H1 (cell line): Measurements from ENCODE around the gene KRTAP10-2. TPM values are rescaled to one million over a fixed set of nuclear protein-coding genes. Genes with fewer than 3 reads are reported as not detected.

Experiments
- CTCF ChIA-PET: fragments of 300-600 bp; sonication (Branson Sonifier 250); formaldehyde crosslinking; loops from one replicate; lab custom pipeline; 2021; ENCODE audit not compliant: partially characterized antibody; lab: Charles Lee
- POLR2A ChIA-PET: fragments of 300-600 bp; sonication (Branson Sonifier 250); formaldehyde crosslinking; loops from one replicate; lab custom pipeline; 2021; ENCODE audit warnings: inconsistent platforms; ENCODE audit not compliant: partially characterized antibody; lab: Charles Lee
- DNase-seq, 2 experiments: peaks; one replicate each; pipeline versions ENCODE4 v3.0.0 to v3.0.0-alpha.2; 2010 to 2022; ENCODE audit warnings: low spot score in 2 of 2, low read depth in 1 of 2, mixed read lengths in 1 of 2
- FAIRE-seq: peaks from 2 replicates; lab custom pipeline; 2011; peaks lifted over from hg19 to GRCh38; lab: Jason Lieb, UNC
- H2AFZ ChIP-seq: 2 replicates; pipeline ENCODE4 v1.8.1; 2012; ENCODE audit warnings: low read length, inconsistent platforms
- H2AK5ac ChIP-seq: 2 replicates; pipeline ENCODE4 v1.6.1; 2013; ENCODE audit warnings: low read depth, low read length
- H2BK120ac ChIP-seq: replicated peaks from 2 replicates; pipeline ENCODE3; 2013; ENCODE audit warnings: low read depth, low read length, inconsistent platforms
- H2BK12ac ChIP-seq: 2 replicates; pipeline ENCODE4 v1.6.1; 2013; ENCODE audit warnings: low read depth, low read length
- H2BK15ac ChIP-seq: 2 replicates; pipeline ENCODE4 v1.6.1; 2013; ENCODE audit warnings: low read length
- H2BK20ac ChIP-seq: 2 replicates; pipeline ENCODE4 v1.6.1; 2013; ENCODE audit warnings: low read length
- H2BK5ac ChIP-seq: 2 replicates; pipeline ENCODE4 v1.6.1; 2013; ENCODE audit warnings: low read depth, low read length
- H3K14ac ChIP-seq: 2 replicates; pipeline ENCODE4 v1.6.1; 2013; ENCODE audit warnings: inconsistent platforms; ENCODE audit not compliant: insufficient read length
- H3K18ac ChIP-seq: 2 replicates; pipeline ENCODE4 v1.6.1; 2013; ENCODE audit warnings: low read length; ENCODE audit errors: extremely low read depth
- H3K23ac ChIP-seq: 2 replicates; pipeline ENCODE4 v1.6.1; 2013; ENCODE audit warnings: inconsistent platforms; ENCODE audit not compliant: insufficient read length
- H3K23me2 ChIP-seq: 2 replicates; pipeline ENCODE4 v1.6.1; 2013; ENCODE audit warnings: low read depth, low read length
- H3K27ac ChIP-seq: 2 replicates; pipeline ENCODE4 v1.6.1; 2011; ENCODE audit warnings: low read depth, low read length, inconsistent platforms
- H3K27me3 ChIP-seq, 4 experiments: replicated peaks in 1 of 4; 1 replicate in 1 of 4; 2 replicates in 3 of 4; pipeline versions ENCODE4 v1.6.1 to v1.8.1; 2011 to 2013; ENCODE audit warnings: low read length in 3 of 4, mild to moderate bottlenecking in 3 of 4, inconsistent platforms in 2 of 4, mixed read lengths in 2 of 4, moderate library complexity in 1 of 4; ENCODE audit not compliant: control insufficient read depth in 3 of 4, insufficient read depth in 3 of 4; ENCODE audit errors: extremely low read depth in 1 of 4
- H3K36me3 ChIP-seq, 4 experiments: 2 replicates each; pipeline versions ENCODE4 v1.6.1 to v1.8.1; 2011 to 2013; ENCODE audit warnings: mild to moderate bottlenecking in 4 of 4, low read length in 3 of 4, moderate library complexity in 2 of 4, control low read depth in 1 of 4, inconsistent platforms in 1 of 4; ENCODE audit not compliant: insufficient read depth in 4 of 4, control insufficient read depth in 2 of 4
- H3K4ac ChIP-seq: replicated peaks from 2 replicates; pipeline ENCODE3; 2013; ENCODE audit warnings: low read length, low read depth, mixed read lengths, inconsistent platforms; ENCODE audit not compliant: insufficient read length
- H3K4me1 ChIP-seq, 4 experiments: replicated peaks in 1 of 4; 1 replicate in 1 of 4; 2 replicates in 3 of 4; pipeline versions ENCODE4 v1.6.1 to v1.8.1; 2011 to 2013; ENCODE audit warnings: low read length in 3 of 4, inconsistent platforms in 2 of 4, mixed read lengths in 1 of 4; ENCODE audit not compliant: insufficient read depth in 4 of 4, control insufficient read depth in 3 of 4
- H3K4me2 ChIP-seq, 2 experiments: 2 replicates each; pipeline versions ENCODE4 v1.6.1 to v1.8.1; 2011 to 2013; ENCODE audit warnings: low read depth in 2 of 2, low read length in 2 of 2, control low read depth in 1 of 2, inconsistent platforms in 1 of 2, mild to moderate bottlenecking in 1 of 2; ENCODE audit not compliant: insufficient read depth in 1 of 2
- H3K4me3 ChIP-seq, 4 experiments: fragments of 200-600, 300-600 bp in 1 of 4; sonication (generic), shearing (Covaris generic), sonication (Bioruptor Twin) in 1 of 4; 2 replicates each; pipeline versions ENCODE4 v1.5.1 to v1.8.1; 2011 to 2016; ENCODE audit warnings: low read length in 4 of 4, low read depth in 3 of 4, control low read depth in 2 of 4, inconsistent platforms in 2 of 4, mild to moderate bottlenecking in 2 of 4, mixed read lengths in 1 of 4, moderate library complexity in 1 of 4; ENCODE audit not compliant: insufficient read depth in 2 of 4; ENCODE audit errors: extremely low read depth in 1 of 4
- H3K56ac ChIP-seq: replicated peaks from 2 replicates; pipeline ENCODE3; 2013; ENCODE audit warnings: low read depth, mild to moderate bottlenecking, mixed read lengths, low read length, inconsistent platforms; ENCODE audit not compliant: insufficient read length
- H3K79me1 ChIP-seq: 2 replicates; pipeline ENCODE4 v1.6.1; 2013; ENCODE audit warnings: low read depth, low read length, control low read depth
- H3K79me2 ChIP-seq, 2 experiments: 2 replicates each; pipeline versions ENCODE4 v1.6.1 to v1.8.1; 2012 to 2013; ENCODE audit warnings: low read length in 2 of 2, mild to moderate bottlenecking in 2 of 2, inconsistent platforms in 1 of 2; ENCODE audit not compliant: insufficient read depth in 2 of 2, control insufficient read depth in 1 of 2
- H3K9ac ChIP-seq, 4 experiments: replicated peaks in 1 of 4; 1 replicate in 1 of 4; 2 replicates in 3 of 4; pipeline versions ENCODE4 v1.6.1 to v1.8.1; 2011 to 2013; ENCODE audit warnings: low read depth in 3 of 4, low read length in 3 of 4, control low read depth in 2 of 4, mild to moderate bottlenecking in 2 of 4, moderate library complexity in 2 of 4, inconsistent platforms in 1 of 4; ENCODE audit errors: extremely low read depth in 1 of 4
- H3K9me3 ChIP-seq, 2 experiments: 2 replicates each; pipeline versions ENCODE4 v1.6.1 to v1.8.1; 2012 to 2013; ENCODE audit warnings: mild to moderate bottlenecking in 2 of 2, moderate library complexity in 2 of 2, control low read depth in 1 of 2, inconsistent platforms in 1 of 2, low read depth in 1 of 2, low read length in 1 of 2, mixed read lengths in 1 of 2; ENCODE audit not compliant: insufficient read depth in 2 of 2
- H4K20me1 ChIP-seq, 2 experiments: replicated peaks in 1 of 2; 2 replicates each; pipeline versions ENCODE3 to v1.8.1; 2011 to 2013; ENCODE audit warnings: inconsistent platforms in 2 of 2, low read length in 2 of 2, mild to moderate bottlenecking in 1 of 2; ENCODE audit not compliant: insufficient read depth in 2 of 2, control insufficient read depth in 1 of 2
- H4K5ac ChIP-seq: 2 replicates; pipeline ENCODE4 v1.6.1; 2013; ENCODE audit warnings: low read length, low read depth, mixed read lengths, inconsistent platforms; ENCODE audit not compliant: insufficient read length
- H4K8ac ChIP-seq: 2 replicates; pipeline ENCODE4 v1.8.0; 2013; ENCODE audit warnings: mild to moderate bottlenecking, moderate library complexity, low read length, inconsistent platforms; ENCODE audit not compliant: insufficient read depth; ENCODE audit errors: extremely low read depth
- H4K91ac ChIP-seq: replicated peaks from 2 replicates; pipeline ENCODE3; 2013; ENCODE audit warnings: low read length, mixed read lengths, inconsistent platforms; ENCODE audit not compliant: insufficient read length
- BRCA1 ChIP-seq: IDR thresholded peaks from 2 replicates; pipeline ENCODE4 v1.6.1; 2012; ENCODE audit warnings: low read depth, low read length, improper control_type of control experiment
- EZH2 ChIP-seq: fragments of 200-600 bp; sonication (generic); IDR thresholded peaks from 2 replicates; pipeline ENCODE4 v1.7.1; 2012; ENCODE audit warnings: low read depth, mild to moderate bottlenecking, moderate library complexity, low read length, inconsistent platforms; ENCODE audit not compliant: severe bottlenecking
- FOSL1 ChIP-seq: IDR thresholded peaks from 2 replicates; pipeline ENCODE4 v1.6.1; 2011; ENCODE audit warnings: mild to moderate bottlenecking, low read depth, low read length, moderate library complexity; ENCODE audit not compliant: insufficient read depth
- JUN ChIP-seq: IDR thresholded peaks from 2 replicates; pipeline ENCODE4 v1.6.1; 2011; ENCODE audit warnings: low read depth, mild to moderate bottlenecking, improper control_type of control experiment, low read length
- KDM4A ChIP-seq: IDR thresholded peaks from one replicate; pipeline ENCODE4 v1.7.1; 2012; ENCODE audit warnings: low read depth, mild to moderate bottlenecking, moderate library complexity, low read length, inconsistent platforms; ENCODE audit not compliant: severe bottlenecking
- SP4 ChIP-seq: IDR thresholded peaks from 2 replicates; pipeline ENCODE4 v1.6.1; 2012; ENCODE audit warnings: low read length, inconsistent platforms
- YY1 ChIP-seq: IDR thresholded peaks from 2 replicates; pipeline ENCODE4 v1.6.1; 2011; ENCODE audit warnings: low read depth, mild to moderate bottlenecking, low read length
- WGBS, 2 experiments: shearing (Covaris generic) in 1 of 2; methylation state at CpG; one replicate each; pipeline versions ENCODE4 v1.1.6 to v1.1.7; 2013 to 2015; ENCODE audit warnings: low lambda C conversion rate in 2 of 2, mixed read lengths in 2 of 2, inconsistent platforms in 1 of 2, low coverage in 1 of 2, missing lambda C conversion rate in 1 of 2; ENCODE audit not compliant: insufficient replicate concordance in 2 of 2, insufficient coverage in 1 of 2, insufficient read length in 1 of 2; ENCODE audit errors: extremely low coverage in 1 of 2, missing lambda C conversion rate in 1 of 2; 5-methylcytosine and 5-hydroxymethylcytosine counted together
- polyA plus RNA-seq, 7 experiments: library from polyadenylated mRNA; depleted of rRNA in 3 of 7; stranded (reverse) in 5 of 7; unstranded in 2 of 7; fragments of >200 nt in 5 of 7; fragments of 200-250 nt in 2 of 7; gene quantifications; 1 replicate in 5 of 7; 2 replicates in 1 of 7; 4 replicates in 1 of 7; pipeline versions ENCODE4 v1.2.1 to v1.2.3, GENCODE V29; 2011 to 2013; ENCODE audit warnings: missing spikeins in 2 of 7, mixed read lengths in 2 of 7
- total RNA-seq: library from RNA; stranded (reverse); fragmentation: NEBNext Ultra II Directional; extraction: Animal tissue kit (Norgen Biotek cat#: 25700); gene quantifications from 2 replicates; pipeline ENCODE4 v1.2.1, GENCODE V29; 2021
- TF ChIP-seq, protein P1 (sequence below): IDR thresholded peaks from 2 replicates; pipeline ENCODE4 v1.6.1; 2012; ENCODE audit warnings: inconsistent platforms

KRTAP10-2 gene
- total and polyA plus RNA-seq, 2 of the 8 experiments (the other 6 are each of a cell fraction or from before 2014, with no cell fraction given): 0.11 TPM; not detected in 1

DNA sequence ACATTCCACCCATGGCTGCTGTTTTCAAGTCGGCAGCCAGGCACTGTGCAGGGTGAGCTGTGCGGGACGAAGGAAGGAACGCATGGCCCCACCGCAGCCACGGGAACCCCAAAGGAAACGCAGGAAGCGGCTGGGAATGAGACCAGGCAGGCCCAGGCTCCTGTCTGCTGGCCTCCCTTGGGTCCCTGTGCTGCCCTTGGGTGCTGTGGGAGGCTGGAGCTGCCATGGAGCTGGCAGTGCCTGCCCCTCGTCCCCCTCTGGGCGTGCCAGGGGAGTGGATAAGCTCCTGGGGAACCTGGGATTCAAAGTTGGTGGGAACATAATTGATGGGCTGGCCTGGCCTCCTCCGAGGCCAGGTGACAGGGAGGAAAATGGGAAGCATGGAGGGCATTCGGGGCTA lies 17.0 kb upstream of the KRTAP10-2 start:
- Histone ChIP-seq H3K4ac (no peak overlapping the region), H3K18ac (no peak overlapping the region; the same call in 1 of the 2 replicates), H2AK5ac (no peak overlapping the region), H3K4me3 (no peak overlapping the region), H2BK15ac (no peak overlapping the region), H4K20me1 (no peaks in the 10 kb centered on the region), H3K79me2 (no peaks in the 10 kb centered on the region), H2BK5ac (no peak overlapping the region), H3K79me1 (no peaks in the 10 kb centered on the region), H3K4me1 (peaks cover 0 to 3% (median 0%) of the 10 kb centered on the region in 4 experiments; a peak in 1 of 7 replicates), H3K56ac (no peak overlapping the region), H3K23ac (no peak overlapping the region), H3K23me2 (no peaks in the 10 kb centered on the region; the same call in 1 of the 2 replicates), H4K8ac (peak overlapping the region; percentile 57; the same call in 1 of the 2 replicates), H3K36me3 (no peaks in the 10 kb centered on the region), H3K4me2 (no peak overlapping the region), H2AFZ (no peak overlapping the region; the same call in 1 of the 2 replicates), H3K27me3 (no peaks in the 10 kb centered on the region), H2BK12ac (no peak overlapping the region), H3K9me3 (peaks cover 7 to 13% of the 10 kb centered on the region in 2 experiments; a peak in 3 of 4 replicates), H4K91ac (no peak overlapping the region), H4K5ac (no peak overlapping the region), H3K27ac (no peak overlapping the region), H3K9ac (no peak overlapping the region), H2BK120ac (no peak overlapping the region), H2BK20ac (no peak overlapping the region), H3K14ac (no peak overlapping the region)
- no peak for DNase-seq
- CTCF ChIA-PET: interaction anchor here (0.7 to 1.6 kb wide), 4 partner anchors 10 to 41 kb away, joined by 3 to 5 read pairs (median 3); partner anchors contain the start of genes KRTAP10-3 and KRTAP10-5
- POLR2A ChIA-PET: no interaction called here
- TF ChIP-seq JUN (no peak), BRCA1 (no peak), SP4 (no peak), FOSL1 (no peak), EZH2 (no peak), KDM4A (no peak), YY1 (no peak)
- TF ChIP-seq, protein P1, sequence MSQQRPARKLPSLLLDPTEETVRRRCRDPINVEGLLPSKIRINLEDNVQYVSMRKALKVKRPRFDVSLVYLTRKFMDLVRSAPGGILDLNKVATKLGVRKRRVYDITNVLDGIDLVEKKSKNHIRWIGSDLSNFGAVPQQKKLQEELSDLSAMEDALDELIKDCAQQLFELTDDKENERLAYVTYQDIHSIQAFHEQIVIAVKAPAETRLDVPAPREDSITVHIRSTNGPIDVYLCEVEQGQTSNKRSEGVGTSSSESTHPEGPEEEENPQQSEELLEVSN: no peak
- WGBS, 2 experiments: 91% methylated on average over 12 of the region's 12 CpGs; no CpG with 5 or more reads in 1 of the 2 experiments
- no peak for FAIRE-seq
